ENCODE measurements around the gene PIGL.
"Not testable (repeated sequence)": the region's sequence is repeated elsewhere in the genome, so short reads cannot be mapped to it uniquely, and the experiment has no call there.

PIGL gene

GRCh38 chr17:16217002-16217635 lies at the start of gene PIGL:
Gene PIGL (plus strand): TSS chr17:16217210. CDS start chr17:16217227, 17 bp downstream.
- peak; percentile 93 for DNase-seq

DNA sequence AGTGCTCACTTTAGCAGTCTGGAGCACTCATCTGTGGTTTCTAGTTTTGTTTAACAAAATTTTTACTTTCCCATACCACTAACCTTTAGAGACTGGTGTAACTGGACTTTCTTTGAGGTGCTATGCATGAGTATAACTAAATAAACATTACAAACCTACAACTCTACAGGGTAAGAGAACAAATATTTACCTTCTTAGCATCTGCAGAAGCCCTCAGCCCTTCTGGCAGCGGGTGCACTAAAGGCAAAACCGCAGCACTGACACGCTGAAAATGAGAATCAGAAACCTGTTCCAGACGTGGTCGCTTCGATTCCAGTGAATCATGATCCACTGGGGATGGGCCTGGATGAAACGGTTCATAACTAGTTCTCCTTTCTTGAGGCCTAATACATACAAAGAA lies 45.4 kb upstream of the PIGL start:
- DNase-seq, result no peak

GRCh38 chr17:16178836-16179235 lies 38.2 kb upstream of the PIGL start:
- DNase-seq, result no peak

- DNase-seq, result no peak
Measured at GRCh38 chr17:16181581-16181980, 35.4 kb upstream of the PIGL start.

DNA sequence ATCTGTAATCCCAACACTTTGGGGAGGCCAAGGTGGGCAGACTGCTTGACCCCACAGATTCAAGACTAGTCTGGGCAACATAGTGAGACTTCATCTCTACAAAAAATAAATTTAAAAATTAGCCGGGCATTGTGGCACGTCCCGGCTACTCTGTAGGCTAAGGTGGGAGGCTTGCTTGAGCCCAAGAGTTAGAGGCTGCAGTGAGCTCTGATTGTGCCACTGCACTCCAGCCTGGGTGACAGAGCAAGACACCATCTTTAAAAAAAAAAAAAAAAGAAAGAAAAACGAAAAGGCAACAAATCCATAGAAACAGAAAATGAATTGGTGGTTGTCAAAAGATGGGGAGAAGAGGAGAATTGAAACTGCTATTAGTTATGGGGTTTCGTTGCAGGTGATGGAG lies 29.4 kb upstream of the PIGL start:
- no peak for DNase-seq

DNA sequence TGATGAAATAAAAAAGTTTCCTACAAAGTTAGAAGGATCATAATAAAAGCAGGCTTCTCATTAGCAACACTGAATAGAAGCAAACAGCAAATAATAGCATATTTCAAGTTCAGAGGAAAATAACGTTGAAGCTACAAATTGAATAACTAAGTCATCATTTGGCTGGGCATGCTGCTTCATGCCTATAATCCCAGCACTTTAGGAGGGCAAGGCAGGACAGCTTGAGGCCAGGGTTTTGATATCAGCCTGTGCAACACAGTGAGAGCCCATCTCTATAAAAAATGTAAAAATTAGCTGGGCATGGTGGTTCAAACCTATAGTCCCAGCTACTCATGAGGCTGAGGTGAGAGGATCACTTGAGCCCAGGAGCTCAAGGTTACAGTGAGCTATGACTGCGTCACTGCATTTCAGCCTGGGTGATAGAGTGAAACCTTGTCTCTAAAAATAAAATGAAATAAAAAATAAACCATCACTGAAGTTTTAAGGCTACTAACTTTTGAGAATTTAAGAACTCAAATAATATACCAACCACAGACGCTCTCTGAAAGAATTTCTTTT lies 27.1 kb upstream of the PIGL start:
- DNase-seq, result no peak

- no peak for DNase-seq
Measured at GRCh38 chr17:16190703-16191360, 26.2 kb upstream of the PIGL start.

GRCh38 chr17:16191604-16192003 lies 25.4 kb upstream of the PIGL start:
- no peak for DNase-seq

DNA sequence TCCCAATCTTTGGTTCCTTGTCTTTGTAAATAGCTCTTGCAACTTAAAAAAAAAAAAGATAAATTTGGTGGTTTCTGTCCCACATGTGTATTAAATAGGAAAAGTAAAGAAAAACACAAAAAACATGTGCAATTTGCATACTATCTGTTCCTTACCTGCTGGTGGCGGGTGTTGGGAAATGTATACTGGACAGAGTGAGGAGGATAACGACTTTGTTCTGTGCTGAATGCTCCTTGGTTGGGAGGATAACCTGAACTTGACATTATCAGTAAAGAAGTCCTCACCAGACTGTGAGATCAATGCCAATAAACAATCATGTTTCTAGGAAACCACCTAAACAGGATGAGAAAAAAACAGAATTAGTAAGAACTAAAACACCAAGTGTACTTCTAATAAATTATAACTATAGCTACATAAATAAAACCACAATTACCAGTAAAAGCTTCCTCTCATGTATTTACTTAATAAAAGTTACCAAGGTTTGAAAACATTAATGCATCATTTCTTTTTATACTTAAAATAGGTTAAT lies 22.6 kb upstream of the PIGL start:
- not testable (repeated sequence) for DNase-seq

DNA sequence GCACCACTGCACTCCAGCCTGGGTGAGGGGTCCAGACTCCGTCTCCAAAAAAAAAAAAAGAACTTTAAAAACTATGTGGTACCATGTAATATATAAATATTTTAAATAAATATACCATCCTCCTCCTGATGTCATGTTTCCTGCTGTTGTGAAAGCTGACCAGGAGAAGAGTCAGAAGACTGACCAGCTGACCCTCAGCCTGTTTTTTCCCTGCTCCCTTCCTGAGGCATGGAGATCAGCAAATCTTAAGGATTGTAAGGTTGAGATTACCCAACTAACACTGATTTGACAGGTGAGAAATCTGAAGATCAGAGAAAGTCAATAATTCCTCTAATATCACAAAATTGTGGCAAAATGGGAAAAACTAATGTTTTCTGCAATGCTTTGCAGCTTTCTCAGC lies 19.7 kb upstream of the PIGL start:
- DNase-seq, result no peak

GRCh38 chr17:16199093-16199492 lies 17.9 kb upstream of the PIGL start:
- no peak for DNase-seq

- DNase-seq, result not testable (repeated sequence)
Measured at GRCh38 chr17:16201693-16202131, 15.3 kb upstream of the PIGL start.

DNA sequence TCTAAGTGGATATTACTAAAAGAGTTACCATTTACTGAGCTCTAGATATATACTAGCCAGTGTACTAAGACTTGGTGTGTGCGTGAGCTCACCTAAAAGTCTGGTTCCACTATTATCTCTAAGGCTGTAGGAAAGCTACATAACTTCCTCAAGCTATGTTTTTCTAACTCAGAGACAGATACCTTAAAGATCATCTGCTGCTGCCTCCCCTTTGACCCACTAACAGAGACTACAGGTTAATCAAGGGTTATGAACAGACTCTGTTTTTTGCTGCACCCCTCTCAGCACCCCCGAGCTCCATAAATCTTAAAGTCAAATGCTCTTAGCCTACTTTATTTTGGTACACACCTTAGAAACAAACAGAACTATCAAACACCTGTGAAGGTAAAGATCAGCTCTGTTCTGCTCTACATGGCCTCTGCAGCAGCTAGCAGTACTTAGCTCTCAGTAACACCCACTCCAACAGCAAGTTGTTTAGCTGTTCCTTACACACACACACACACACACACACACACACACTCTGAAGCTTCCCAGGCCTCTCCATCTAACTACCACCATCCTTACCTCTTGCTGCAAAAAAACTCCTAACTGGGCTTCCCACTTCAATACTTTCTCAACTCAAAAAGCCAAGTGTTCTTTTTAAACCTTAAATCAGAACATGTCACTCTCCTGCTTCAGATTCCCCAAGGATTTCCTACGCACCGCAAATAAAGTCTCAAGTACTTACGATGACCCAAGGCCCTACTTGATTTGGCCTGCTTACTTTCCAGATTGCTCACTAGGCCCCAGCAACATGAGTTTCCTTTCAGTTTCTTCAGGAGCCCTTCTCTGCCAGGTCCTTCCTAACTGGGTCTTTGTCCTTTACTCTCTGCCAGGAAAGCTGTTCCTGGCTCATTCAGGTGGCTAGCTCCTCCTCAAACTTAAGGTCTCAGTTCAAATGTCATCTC lies 14.2 kb upstream of the PIGL start:
- not testable (repeated sequence) for DNase-seq

DNA sequence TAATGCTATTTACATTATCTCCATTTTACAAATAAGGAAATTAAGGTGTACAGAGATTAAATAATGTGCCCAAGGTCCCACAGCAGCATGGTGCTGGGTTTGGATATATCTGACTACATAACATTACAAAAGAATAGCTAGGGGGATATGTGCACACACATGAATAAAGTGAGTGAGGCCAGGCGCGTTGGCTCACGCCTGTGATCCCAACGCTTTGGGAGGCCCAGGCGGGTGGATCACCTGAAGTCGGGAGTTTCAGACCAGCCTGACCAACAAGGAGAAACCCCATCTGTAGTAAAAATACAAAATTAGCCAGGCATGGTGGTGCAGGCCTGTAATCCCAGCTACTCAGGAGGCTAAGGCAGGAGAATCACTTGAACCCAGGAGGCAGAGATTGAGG lies 12.2 kb upstream of the PIGL start:
- DNase-seq, result not testable (repeated sequence)

DNA sequence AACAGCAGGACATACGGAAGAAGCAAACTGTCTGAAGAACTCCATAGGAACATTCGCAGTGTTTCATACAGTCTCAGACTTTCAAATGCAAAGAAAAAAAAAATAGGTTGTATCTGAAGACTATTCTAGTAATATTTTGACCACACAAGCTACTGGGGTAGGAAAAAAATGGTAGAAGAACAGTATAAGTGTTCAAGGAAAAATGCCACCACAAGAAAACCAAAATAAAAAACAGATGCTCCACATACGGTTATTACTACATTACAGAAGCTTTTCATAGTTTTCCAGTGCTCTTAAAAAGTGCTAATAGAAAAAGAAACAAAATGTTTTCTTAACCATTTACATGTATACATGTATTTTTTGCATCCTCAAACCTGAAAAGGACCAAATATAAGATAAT lies 5.4 kb upstream of the PIGL start:
- no peak for DNase-seq

DNA sequence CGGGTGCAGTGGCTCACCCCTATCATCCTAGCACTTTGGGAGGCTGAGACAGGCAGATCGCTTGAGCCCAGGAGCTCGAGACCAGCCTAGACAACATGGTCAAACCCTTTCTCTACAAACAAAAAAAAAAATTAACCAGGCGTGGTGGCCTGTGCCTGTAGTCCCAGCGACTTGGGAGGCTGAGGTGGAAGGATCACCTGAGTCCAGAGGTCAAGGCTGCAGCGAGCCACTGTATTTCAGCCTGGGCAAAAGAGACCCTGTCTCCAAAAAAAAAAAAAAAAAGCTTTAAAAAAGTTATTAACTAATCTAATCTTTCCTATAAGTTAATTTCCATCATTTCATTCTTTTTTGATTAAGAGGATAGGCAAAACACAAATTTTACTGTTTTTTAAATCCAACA lies 4.2 kb upstream of the PIGL start:
- no peak for DNase-seq

DNA sequence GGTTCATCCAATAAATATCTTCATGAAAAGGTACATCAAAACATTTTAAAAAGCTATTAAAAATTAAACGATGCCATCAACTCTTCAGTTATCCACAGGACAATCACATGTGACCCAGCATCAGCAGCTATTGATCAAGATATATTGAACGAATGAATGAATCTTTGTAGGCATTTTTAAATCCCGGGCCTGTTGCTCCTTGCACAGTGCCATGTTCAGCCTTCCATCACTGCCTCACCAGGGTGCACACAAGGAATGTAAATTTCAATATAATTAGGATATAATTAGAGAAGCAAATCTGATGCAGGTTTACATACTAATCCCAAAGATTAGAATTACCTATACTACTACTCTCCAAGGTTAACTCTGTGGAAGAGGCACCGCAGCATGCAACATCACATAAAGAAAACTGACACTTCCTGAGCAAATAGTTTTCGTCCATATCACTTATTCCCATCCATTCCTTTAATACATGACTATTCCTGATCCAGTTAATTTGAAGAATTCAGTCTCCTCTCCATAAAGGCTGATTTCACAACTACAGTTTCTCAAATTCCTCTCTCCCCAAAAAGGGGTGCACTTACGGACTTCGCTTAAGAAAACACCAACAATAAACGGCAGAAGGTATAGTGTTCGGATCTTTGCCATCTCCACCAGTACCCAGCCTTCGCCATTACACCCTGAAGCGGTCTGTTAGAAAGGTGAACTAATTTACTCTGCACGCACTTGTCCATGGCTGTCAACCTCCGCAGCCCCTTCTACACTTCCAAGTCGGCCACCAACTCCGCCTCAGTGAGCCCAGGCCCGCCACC lies 2.6 kb upstream of the PIGL start:
- no peak for DNase-seq

- peak in 1 of 2 experiments; percentile 67 for DNase-seq
Measured at GRCh38 chr17:16215002-16215272, 2.1 kb upstream of the PIGL start.

DNA sequence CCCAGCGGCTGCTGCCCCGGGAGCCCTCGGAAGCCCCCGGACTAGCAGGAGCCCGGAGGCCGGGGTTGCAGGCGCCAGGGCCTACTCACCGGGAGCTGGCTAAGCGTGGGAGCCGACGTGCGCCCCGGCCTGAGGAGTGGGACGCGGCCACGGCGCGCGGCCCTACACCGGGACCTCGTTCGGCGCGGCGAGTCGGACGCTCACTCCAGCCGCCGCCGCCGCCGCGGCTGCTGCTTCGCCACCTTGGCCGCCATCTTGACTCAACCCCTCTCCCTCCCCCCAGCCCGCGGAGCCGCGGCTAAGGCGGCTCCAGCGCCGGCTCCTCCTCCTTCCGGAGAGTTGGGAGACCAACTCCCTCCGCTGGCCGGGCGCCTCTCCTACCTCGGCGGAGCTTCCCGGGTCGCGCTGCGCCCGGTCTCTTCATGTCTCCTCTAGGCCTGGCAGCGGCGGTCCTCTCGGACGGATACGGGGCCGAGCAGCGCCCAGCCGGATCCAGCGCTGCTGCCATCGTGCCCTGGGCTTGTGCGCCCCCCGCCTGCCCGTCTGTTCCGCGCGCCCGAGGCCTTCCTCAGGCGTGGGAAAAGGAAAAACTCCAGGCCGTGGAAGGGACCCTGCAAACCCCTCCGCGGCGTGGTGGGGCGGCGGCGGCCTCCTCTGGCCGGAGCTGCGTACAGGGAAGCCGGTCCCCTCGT lies 1.6 kb upstream of the PIGL start, which contains the start of gene NCOR1:
Gene NCOR1 (minus strand): TSS at position 262 of the 692 bp plus-strand sequence. CDS start 20,965 bp downstream, outside the sequence.
- peak; percentile 92 to 94 for DNase-seq

GRCh38 chr17:16215965-16216316 lies 1.1 kb upstream of the PIGL start:
- DNase-seq, result no peak

DNA sequence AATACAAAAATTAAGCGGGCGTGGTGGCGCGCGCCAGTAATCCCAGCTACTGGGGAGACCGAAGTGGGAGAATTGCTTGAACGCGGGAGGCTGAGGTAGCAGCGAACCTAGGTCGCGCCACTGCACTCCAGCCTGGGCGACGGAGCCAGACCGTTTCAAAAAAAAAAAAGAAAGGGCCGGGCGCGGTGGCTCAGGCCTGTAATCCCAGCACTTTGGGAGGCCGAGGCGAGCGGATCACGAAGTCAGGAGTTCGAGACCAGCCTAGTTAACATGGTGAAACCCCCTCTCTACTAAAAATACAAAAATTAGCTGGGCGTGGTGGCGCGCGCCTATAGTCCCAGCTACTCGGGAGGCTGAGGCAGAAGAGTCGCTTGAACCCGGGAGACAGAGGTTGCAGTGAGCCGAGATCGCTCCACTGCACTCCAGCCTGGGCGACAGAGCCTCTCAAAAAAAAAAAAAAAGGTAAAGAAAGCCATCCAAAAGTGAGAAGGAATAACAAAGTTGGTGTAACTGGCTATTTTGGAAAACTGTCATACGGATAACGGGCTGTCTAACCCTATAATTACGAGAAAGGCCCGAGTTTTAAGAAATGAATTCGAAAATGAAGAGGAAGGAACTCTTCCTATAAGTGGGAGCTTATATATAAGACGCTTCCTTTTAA lies 539 bp upstream of the PIGL start:
- DNase-seq, result peak; percentile 23 to 25

All from activated T-cell treated with anti-CD3 and anti-CD28 coated beads, Interleukin-2, amount 50 U/mL, for 48 hours (primary cell).